ENCODE measurements around the gene KIF5A.
"Not testable (repeated sequence)": the region's sequence is repeated elsewhere in the genome, so short reads cannot be mapped to it uniquely, and the experiment has no call there.

The KIF5A gene

DNA sequence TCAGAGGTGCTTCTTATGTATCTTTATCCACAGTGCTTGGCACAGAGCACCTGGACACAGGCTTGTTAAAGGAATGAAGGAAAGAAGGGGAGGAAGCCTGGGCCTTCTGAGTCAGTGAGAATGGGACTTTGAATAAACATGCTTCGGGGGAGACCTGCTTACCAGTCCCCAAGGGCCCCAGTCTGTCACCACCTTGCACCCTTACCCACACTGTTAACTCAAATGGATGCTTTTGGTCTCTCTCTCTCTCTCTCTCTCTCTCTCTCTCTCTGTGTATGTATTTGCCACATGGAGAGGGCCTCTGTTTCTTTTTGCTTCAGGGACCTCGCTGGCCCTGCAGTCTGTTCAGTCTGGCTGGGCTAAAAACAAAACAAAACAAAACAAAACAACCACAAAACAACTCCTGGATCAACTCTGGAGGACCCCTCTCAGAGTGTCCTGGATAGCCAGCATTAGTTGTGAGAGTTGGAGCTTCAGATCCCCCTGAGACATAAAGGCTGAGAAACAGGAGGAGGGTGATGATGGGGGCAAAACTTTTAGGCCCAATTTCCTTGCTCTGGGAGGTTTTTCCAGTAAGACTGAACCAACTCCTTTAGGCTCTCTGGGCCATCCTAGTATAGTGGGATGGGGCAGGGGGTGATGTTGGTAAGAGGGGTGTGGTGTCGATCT lies 1.9 kb downstream of the KIF5A start:
- no peak overlapping the region for H3K27ac ChIP-seq
- DNase-seq (ENCODE audit: low read depth, low spot score) = no peak

GRCh38 chr12:57552306-57552651 lies 2.4 kb downstream of the KIF5A start:
- DNase-seq (ENCODE audit: low read depth, low spot score) = no peak
- no peak overlapping the region for H3K27ac ChIP-seq

- no peak for DNase-seq (ENCODE audit: low read depth, low spot score)
- H3K27ac ChIP-seq = no peak overlapping the region
Observed at GRCh38 chr12:57552835-57553313, 3.0 kb downstream of the KIF5A start.

DNA sequence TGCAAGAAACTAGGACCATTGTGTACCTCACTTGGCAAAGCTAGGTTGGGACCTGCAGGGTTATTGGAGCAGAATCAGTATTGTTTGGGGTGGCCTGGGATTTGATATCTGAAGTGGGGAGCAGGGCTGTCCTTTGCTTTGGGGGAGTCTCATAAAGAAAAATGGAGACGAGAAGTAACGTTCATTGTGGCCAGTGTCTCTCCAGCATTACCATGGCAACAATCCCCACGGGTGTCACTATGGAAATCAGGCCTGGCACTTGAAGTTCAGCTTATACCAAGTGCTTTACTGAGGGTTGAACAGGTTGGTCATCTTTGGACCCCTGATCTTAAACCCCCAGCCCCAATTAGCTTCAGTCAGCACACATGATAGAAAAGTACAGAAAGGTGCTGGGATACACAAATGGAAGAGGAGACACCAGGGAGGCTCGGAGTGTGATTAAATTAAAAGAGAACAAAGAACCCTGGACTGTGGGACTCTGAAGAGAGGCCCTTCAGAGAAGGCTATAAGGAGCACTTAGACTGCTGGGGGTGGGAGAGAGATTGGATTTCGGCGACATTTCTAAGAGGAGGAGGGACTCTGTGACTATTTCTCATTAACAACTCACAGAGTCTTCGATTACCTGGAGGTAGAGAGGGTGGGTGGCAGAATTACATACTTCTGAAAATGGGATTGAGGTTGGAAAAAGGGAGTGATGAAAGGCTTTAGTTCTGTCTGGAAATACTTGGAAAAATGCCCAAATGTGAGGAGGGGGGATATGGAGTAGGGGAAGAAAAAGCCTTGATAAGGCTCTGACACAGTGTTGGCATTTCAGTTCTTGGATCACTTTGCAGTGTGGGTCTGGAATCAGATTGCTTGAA lies 3.7 kb downstream of the KIF5A start:
- no peak for DNase-seq (ENCODE audit: low read depth, low spot score)
- no peak overlapping the region for H3K27ac ChIP-seq

- no peak for DNase-seq (ENCODE audit: low read depth, low spot score)
- no peak overlapping the region for H3K27ac ChIP-seq
Observed at GRCh38 chr12:57554453-57554852, 4.6 kb downstream of the KIF5A start.

GRCh38 chr12:57554897-57555296 lies 5.1 kb downstream of the KIF5A start:
- DNase-seq (ENCODE audit: low read depth, low spot score) = no peak
- no peak overlapping the region for H3K27ac ChIP-seq

DNA sequence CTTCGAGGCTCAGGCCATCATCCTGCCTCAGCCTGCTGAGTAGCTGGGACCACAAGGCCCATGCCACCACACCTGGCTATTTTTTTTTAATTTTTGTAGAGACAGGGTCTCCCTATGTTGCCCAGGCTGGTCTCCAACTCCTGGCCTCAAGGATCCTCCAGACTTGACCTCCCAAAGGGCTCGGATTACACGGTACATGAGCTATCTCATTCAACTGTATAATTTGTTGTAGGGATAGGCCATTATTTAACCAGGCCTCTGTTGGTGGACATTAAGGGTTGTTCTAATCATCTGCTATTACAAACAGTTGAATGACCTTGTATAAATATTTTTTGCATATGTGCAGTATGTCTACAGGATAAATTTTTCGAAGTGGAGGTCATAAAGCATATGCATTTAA lies 9.0 kb downstream of the KIF5A start:
- DNase-seq (ENCODE audit: low read depth, low spot score) = no peak
- H3K27ac ChIP-seq = no peak overlapping the region

DNA sequence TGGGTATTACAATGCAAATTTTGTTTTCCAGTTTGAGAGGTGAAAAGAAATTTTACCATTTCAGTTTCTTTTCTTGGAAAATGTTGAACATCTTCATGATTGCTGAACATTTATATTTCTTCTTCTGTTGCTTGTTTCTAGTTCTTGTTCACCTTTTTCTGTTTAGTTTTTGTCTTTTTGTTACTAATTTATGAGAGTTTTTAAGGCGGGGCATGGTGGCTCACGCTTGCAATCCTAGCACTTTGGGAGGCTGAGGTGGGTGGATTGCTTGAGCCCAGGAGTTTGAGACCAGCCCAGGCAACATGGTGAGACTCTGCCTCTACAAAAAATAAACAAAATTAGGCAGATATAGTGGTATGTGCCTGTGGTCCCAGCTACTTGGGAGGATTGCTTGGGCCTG lies 10.7 kb downstream of the KIF5A start:
- H3K27ac ChIP-seq = no peak overlapping the region
- DNase-seq (ENCODE audit: low read depth, low spot score) = no peak

DNA sequence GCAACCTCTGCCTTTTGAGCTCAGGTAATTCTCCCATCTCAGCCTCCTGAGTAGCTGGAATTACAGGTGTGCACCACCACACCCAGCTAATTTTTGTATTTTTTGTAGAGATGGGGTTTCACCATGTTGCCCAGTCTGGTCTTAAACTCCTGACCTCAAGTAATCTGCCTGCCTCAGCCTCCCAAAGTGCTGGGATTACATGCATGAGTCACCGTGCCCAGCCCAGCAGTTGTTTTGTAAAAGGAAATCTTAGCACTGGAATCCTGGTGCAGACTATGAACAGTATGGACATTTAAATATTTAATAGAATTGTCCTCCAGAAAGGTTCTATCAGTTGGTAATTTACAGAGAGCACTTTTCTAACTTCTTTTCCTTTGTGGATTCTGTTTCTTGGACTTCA lies 11.3 kb downstream of the KIF5A start:
- DNase-seq (ENCODE audit: low read depth, low spot score); H3K27ac ChIP-seq: not testable (repeated sequence)

- no peak overlapping the region for H3K27ac ChIP-seq
- DNase-seq (ENCODE audit: low read depth, low spot score) = no peak
Observed at GRCh38 chr12:57563358-57563757, 13.5 kb downstream of the KIF5A start.

- DNase-seq (ENCODE audit: low read depth, low spot score) = no peak
- no peak overlapping the region for H3K27ac ChIP-seq
Observed at GRCh38 chr12:57564178-57564740, 14.4 kb downstream of the KIF5A start.

GRCh38 chr12:57568838-57569237 lies 19.0 kb downstream of the KIF5A start:
- DNase-seq (ENCODE audit: low read depth, low spot score) = no peak

GRCh38 chr12:57569858-57570257 lies 20.0 kb downstream of the KIF5A start:
- DNase-seq (ENCODE audit: low read depth, low spot score) = no peak
- H3K27ac ChIP-seq = no peak overlapping the region

More at GRCh38 chr12:57568838-57569237, 19.0 kb downstream of the KIF5A start:
- H3K27ac ChIP-seq = no peak overlapping the region

GRCh38 chr12:57570438-57570837 lies 20.6 kb downstream of the KIF5A start:
- not testable (repeated sequence) for H3K27ac ChIP-seq; DNase-seq (ENCODE audit: low read depth, low spot score)

DNA sequence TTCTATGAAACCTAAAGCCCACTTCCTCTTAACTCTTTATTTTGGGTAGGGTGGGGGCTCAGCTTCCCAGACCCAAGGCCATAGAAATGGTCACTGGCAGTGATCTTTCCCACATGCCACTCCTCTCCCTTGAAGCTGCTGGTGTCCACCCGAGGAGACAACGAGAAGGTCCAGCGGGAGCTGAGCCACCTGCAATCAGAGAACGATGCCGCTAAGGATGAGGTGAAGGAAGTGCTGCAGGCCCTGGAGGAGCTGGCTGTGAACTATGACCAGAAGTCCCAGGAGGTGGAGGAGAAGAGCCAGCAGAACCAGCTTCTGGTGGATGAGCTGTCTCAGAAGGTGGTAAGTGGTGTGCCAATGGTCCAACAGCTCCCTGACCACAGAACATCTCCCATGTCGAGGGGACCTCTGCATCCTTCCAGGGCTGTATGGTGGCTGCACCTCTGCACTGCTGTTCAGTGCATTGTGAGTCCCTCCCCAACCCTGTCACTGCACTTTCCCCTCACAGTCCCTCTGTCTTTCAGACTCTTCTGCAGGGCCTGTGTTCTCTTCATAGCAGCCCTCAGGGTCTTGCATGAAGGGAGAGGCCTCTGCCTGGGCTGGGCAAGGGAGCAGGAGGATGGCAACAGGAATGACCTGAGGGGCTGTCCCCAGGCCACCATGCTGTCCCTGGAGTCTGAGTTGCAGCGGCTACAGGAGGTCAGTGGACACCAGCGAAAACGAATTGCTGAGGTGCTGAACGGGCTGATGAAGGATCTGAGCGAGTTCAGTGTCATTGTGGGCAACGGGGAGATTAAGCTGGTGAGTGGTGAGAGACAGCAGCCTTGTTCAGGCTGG lies 22.3 kb downstream of the KIF5A start:
- no peak for DNase-seq (ENCODE audit: low read depth, low spot score)
- no peak overlapping the region for H3K27ac ChIP-seq

- no peak overlapping the region for H3K27ac ChIP-seq
- DNase-seq (ENCODE audit: low read depth, low spot score) = no peak
Observed at GRCh38 chr12:57574795-57575194, 25.0 kb downstream of the KIF5A start.

DNA sequence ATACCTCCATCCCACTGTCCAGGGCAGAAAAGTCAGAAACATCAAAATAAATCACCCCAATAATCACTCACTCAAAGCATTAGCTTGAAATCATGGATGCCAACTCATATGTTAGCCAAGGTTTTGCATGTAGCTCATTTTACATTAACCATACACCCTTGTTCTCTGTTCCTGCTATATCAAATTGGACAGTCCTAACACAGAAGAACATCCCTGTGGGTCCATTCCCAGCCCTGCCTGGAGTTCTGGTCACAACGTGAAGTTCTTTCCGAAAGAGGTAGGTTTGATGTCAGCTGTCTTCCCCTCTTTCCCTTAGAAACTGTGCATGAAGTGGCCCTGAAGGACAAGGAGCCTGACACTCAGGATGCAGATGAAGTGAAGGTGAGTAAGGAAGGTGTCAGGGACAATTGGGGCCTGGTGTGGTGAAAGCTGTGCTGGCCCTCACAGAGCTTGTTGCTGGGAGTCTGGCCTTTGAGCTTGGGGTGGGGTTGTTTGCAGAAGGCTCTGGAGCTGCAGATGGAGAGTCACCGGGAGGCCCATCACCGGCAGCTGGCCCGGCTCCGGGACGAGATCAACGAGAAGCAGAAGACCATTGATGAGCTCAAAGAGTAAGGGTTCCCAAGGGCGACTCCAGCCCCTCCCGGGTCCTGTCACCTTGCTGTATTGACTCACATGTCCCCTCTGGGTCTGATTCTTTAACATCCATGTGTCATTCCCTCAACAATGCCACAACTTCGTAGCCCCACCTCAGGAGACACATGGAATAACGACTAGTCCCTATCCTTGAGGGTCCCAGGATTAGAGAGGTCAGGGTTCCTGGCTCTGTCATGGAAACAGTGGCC lies 26.1 kb downstream of the KIF5A start:
- H3K27ac ChIP-seq = no peak overlapping the region
- DNase-seq (ENCODE audit: low read depth, low spot score) = no peak

DNA sequence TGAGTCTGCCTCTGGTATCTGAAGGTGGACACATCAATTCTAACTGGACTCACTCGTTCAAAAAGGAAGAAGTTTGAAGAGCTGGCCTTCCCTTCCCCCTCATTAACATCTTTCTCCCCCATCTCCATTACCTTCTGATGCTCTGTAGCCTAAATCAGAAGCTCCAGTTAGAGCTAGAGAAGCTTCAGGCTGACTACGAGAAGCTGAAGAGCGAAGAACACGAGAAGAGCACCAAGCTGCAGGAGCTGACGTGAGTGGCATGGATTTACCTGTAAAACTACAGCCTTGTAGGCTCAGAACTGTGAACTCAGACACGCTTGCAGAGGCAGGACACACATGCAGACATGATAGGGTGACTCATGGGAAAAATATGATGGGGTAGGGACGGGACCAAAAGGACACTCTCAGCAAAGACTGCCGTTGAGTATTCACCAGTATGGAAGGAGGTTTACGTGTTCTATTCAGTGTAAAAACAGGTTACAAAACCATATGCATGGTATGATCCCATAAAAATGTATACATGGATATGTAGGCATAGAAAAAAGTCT lies 26.8 kb downstream of the KIF5A start:
- DNase-seq (ENCODE audit: low read depth, low spot score) = no peak
- no peak overlapping the region for H3K27ac ChIP-seq
